Measurements from ENCODE around the gene ALLC.

DNA sequence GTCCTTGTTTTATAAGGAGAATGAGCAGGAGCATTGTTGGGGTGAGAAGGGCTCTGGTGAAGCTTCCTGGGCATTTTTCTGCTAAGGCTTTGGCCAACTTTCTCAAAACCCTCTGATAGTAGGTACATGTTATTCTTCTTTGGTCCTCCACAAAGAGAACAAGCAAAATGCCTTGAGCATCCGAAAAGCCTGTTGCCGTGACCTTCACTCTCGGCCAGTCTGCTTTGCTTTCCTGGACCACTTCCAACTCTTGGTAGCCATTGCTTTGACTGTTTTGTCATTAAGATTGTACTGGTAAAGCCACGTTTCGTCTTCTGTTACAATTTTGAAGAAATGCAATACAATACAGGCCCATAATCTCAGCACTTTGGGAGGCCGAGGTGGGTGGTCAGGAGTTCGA, 27.4 kb upstream of the ALLC start:
- TF ChIP-seq, protein P1, sequence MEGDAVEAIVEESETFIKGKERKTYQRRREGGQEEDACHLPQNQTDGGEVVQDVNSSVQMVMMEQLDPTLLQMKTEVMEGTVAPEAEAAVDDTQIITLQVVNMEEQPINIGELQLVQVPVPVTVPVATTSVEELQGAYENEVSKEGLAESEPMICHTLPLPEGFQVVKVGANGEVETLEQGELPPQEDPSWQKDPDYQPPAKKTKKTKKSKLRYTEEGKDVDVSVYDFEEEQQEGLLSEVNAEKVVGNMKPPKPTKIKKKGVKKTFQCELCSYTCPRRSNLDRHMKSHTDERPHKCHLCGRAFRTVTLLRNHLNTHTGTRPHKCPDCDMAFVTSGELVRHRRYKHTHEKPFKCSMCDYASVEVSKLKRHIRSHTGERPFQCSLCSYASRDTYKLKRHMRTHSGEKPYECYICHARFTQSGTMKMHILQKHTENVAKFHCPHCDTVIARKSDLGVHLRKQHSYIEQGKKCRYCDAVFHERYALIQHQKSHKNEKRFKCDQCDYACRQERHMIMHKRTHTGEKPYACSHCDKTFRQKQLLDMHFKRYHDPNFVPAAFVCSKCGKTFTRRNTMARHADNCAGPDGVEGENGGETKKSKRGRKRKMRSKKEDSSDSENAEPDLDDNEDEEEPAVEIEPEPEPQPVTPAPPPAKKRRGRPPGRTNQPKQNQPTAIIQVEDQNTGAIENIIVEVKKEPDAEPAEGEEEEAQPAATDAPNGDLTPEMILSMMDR (IDR thresholded peaks at IDR 0.05 in 8 of 11, conservative IDR thresholded peaks at IDR 0.05 in 3 of 11), result no peak
- TF ChIP-seq POLR2A (IDR thresholded peaks at IDR 0.05), result no peak
- TF ChIP-seq POLR2AphosphoS5 (IDR thresholded peaks at IDR 0.05), result no peak
